HT-29 (cell line): Measurements from ENCODE around the gene SLC24A4. TPM values are rescaled to one million over a fixed set of nuclear protein-coding genes. Genes with fewer than 3 reads are reported as not detected.
"Not testable (repeated sequence)": the region's sequence is repeated elsewhere in the genome, so short reads cannot be mapped to it uniquely, and the experiment has no call there.

Experiments
- DNase-seq: peaks from one replicate; pipeline ENCODE4 v3.0.0-alpha.2; 2015; ENCODE audit warnings: low spot score
- total RNA-seq: library from RNA; depleted of rRNA; stranded (reverse); fragments of >200 nt; shearing (Covaris generic); gene quantifications from 2 replicates; pipeline ENCODE4 v1.2.3, GENCODE V29; 2014

The SLC24A4 gene
- total RNA-seq, 1 experiment from 2014 or later: not detected

DNA sequence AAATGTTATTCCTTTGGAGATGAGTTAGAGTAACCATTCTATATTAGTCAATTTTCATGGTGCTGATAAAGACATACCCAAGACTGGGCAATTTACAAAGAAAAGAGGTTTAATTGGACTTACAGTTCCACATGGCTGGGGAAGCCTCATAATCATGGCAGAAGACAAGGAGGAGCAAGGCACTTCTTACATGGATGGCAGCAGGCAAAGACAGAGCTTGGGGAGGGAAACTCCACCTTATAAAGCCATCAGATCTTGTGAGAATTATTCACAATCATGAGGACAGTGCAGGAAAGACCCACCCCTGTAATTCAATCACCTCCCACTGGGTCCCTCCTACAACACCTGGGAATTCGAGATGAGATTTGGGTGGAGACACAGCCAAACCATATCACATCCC, 79.5 kb downstream of the SLC24A4 start:
- not testable (repeated sequence) for DNase-seq

DNA sequence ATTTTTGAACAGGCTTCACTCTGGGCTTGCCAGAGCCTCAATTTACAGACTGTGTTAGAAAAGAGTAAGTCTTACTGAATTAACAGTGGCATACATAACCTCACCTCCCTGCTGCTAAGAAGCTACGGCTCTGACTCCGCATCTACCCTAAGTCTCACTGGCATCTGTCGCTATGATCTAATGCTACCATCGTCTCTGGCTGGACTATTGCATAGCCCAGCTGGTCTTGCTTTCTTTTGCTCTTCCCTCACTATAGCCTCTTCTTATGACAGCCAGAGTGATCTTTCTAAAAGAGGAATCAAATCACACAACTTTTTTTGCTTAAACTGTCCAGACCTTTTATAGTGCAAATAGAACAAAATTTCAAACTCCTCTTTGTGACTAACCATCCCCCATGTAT, 81.1 kb downstream of the SLC24A4 start:
- DNase-seq: no peak

DNA sequence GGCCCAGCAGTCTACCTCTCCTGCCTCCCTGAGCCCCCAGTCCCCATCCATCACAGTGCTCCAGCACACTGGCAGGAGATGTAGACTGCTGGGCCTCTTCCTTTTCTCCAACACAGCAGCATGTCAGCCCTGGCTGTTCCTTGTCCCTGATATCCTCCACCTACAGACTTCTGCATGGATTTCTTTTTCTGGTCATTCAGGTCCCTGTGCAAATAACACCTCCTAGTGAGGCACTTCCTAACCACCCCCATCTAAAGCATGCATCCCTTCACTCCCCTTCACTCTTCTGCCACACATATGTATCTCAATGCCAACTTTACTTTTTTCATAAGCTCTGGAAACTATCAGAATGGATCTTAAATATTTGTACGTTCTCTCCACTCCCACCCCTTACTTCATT, 81.5 kb downstream of the SLC24A4 start:
- DNase-seq: no peak

DNA sequence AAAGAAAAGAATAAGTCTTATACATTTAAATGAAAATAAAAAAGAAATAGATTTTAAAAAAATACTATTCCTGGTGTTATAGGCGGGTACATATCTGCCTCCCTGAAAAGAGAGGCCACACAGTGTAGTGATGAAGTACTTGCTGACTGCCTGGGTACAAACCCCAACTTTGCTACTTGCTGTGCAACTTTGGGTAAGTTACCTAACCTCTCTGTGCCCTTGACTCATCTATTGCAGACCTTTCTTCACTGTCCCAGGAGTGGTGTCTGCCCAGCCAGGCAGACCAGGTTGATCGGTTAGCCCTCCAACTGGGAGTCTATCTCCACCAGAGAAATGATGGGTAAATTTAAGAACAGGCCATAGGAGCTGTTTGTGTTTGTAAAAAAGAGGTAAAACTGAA, 82.0 kb downstream of the SLC24A4 start:
- DNase-seq: no peak

DNA sequence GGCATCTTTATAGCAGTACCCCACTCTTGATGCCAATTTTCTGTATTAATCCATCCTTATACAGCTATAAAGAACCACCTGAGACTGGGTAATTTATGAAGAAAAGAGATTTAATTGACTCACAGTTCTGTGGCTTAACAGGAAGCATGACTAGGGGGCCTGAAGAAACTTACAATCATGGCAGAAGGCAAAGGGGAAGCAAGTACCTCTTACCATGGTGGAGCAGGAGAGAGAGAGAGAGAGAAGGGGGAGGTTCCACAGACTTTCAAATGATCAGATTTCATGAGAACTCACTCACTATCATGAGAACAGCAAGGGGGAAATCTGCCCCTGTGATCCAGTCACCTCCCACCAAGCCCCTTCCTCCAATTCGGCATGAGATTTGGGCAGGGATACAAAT, 84.4 kb downstream of the SLC24A4 start:
- no peak for DNase-seq

GRCh38 chr14:92409043-92409442, 86.1 kb downstream of the SLC24A4 start:
- DNase-seq: no peak

DNA sequence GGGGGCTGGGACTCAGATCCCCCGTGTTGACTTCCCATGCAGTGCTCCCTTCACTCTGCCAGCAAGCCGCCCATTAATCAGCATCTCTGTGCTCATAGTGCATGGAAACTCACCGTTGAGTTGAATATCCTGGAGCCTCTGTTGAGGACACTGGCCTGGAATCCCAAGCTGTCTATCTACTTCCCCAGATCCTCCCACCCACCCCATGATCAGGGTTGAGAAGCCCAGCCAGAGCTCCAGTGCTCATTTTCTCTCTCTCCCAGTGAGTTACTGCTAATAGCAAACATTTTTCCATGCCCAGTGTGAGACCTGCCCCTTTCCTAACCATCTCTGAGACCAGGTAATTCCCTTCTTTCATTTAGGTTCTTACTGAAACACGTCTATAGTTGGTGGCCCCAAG, 88.2 kb downstream of the SLC24A4 start:
- DNase-seq: no peak

GRCh38 chr14:92411941-92412340, 89.0 kb downstream of the SLC24A4 start:
- no peak for DNase-seq

DNA sequence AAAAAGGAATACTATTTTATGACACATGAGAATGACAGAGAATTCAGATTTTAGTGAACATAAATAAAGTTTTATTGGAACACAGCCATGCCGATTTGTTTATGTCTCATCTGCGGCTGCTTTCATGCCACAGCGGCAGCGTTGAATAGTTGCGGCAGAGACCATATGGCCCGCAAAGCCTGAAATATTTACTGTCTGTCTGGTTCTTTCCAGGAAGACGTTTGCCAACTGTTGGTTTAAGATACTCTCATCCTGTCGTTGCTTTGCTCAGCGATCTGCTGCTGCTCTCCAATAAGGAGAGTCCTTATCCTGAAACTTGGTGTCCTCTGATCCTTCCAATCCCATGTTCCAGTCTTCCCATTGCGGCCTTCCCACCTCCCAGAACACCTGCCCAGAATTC, 89.9 kb downstream of the SLC24A4 start:
- DNase-seq: no peak

DNA sequence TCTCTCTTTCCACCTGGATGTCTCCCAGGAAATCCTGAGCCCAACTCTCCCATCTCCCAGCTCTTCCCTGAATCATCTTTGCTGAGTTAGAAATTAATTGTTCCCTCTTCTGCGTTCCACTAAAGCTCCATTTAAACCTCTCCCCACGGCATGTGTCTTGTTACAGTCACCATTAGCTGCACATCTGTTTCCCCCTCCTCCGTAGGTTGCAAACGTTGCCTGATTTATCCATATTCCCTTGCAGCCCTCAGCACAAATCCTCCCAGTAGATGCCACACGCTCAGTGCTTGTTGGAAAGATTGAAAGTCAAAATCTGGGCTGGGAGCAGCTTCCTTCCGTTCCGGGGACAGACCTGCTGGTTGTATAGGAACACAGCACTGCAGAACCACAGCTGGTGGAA, 90.4 kb downstream of the SLC24A4 start:
- no peak for DNase-seq

- DNase-seq: no peak
These were observed 91.9 kb downstream of the SLC24A4 start for GRCh38 chr14:92414690-92415445.

GRCh38 chr14:92415969-92416368, 93.0 kb downstream of the SLC24A4 start:
- DNase-seq: no peak

GRCh38 chr14:92416544-92416943, 93.6 kb downstream of the SLC24A4 start:
- DNase-seq: no peak

GRCh38 chr14:92417759-92418158, 94.8 kb downstream of the SLC24A4 start:
- no peak for DNase-seq

GRCh38 chr14:92421751-92422150, 98.8 kb downstream of the SLC24A4 start:
- DNase-seq: no peak

DNA sequence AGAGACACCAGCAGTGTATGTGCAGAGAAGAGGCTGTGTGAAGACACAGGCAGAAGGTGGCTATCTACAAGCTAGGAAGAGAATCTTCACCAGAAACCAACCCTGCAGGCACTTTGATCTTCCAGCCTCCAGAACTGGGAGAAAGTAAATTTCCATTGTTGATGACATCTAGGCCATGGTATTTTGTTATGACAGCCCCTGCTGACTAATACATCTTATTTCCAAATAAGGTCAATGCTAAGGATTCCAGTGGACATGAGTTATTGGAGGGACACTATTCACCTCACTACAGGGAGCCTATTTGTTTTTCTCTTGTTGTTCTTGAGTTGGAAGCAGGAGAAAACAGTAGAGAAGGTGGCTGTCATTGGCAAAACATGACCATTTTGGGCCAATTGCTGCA, 102.1 kb downstream of the SLC24A4 start:
- DNase-seq: no peak

DNA sequence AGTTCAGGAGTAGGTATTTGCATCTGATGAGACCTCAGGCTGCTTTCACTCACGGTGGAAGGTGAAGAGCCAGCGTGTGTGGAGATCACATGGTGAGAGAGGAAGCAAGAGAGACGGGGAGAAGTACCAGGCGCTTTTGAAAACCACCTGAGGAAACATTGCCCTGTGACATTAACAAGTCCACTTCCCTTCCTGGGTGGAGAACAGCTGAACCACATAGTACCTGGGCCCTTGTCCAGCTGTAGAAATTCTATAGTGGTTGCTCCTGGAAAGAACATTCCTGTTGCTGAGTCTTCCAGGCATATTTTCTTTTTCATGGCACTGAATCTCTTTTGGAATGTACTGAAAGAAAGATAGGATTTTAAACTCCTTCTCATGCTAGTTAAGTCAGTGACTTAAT, 103.3 kb downstream of the SLC24A4 start:
- DNase-seq: no peak

DNA sequence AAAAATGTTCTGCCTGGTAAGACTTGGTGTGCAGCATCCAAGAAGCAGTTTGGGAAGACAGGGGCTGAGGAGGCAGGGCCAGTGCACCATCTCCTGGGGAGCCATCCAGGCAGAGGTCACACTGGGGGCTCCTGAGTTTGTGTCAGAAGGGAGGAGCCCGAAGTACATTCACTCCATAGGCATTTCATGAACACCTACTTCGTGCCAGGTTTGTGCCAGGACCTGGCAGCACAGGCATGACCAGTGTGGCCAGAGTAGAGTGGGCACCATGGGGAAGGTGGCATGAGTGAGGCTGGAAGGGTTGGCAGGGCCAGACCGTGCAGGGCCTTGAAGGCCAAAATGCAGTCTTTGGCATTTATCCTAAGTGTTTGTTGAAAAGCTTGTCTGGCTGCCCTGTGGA, 104.1 kb downstream of the SLC24A4 start:
- DNase-seq: no peak

DNA sequence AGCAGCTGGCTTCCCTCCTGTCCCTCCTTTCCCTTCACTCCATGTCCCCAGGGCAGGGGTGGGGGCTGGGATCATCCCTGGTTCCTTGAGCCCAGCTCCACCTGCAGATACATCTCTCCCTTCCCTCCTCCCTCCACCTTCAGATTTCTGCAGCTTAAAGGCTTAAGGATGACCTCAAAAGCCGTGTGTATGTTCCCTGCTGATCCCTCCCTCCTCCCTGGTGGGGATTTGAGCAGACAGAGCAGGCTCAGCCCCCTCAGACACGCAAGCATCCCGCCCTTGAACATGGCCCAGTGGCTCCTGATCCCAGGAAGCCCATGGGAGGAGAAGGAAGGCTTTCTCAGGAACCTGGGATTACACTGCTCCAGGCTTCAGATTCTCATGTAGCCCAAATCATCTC, 107.7 kb downstream of the SLC24A4 start:
- DNase-seq: no peak

GRCh38 chr14:92431199-92431725, 108.3 kb downstream of the SLC24A4 start:
- DNase-seq: no peak

- no peak for DNase-seq
These were observed 110.4 kb downstream of the SLC24A4 start for GRCh38 chr14:92433407-92433806.

GRCh38 chr14:92435154-92435553, 112.2 kb downstream of the SLC24A4 start:
- no peak for DNase-seq

- DNase-seq: no peak
These were observed 113.3 kb downstream of the SLC24A4 start for GRCh38 chr14:92436115-92436776.
